HG03378 (cell line): ENCODE results near the gene SRPK2.

Source experiments
- ATAC-seq: cut with Tn5 transposase; IDR thresholded peaks from one replicate; pipeline ENCODE4 v1.9.1; 2021; ENCODE audit warnings: mild to moderate bottlenecking, moderate library complexity; ENCODE audit not compliant: unreplicated experiment

The SRPK2 gene

DNA sequence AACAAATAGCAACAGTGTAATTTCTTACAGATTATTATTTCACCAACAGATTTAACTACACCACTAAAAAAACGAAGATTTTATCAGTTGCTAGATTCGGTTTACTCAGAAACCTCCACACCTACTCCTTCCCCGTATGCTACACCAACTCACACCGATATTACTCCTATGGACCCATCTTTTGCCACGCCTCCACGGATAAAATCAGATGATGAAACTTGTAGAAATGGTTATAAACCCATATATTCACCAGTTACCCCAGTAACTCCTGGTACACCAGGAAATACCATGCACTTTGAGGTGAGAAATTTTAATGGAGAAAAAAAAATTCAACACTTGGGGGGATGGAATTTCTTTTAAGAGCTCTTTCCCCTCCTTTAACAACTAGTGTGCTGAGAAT lies 282.2 kb downstream of the SRPK2 start:
- no peak for ATAC-seq

GRCh38 chr7:105105579-105105978 lies 283.1 kb downstream of the SRPK2 start:
- no peak for ATAC-seq

GRCh38 chr7:105102557-105103352 lies 286.0 kb downstream of the SRPK2 start:
- ATAC-seq: no peak

DNA sequence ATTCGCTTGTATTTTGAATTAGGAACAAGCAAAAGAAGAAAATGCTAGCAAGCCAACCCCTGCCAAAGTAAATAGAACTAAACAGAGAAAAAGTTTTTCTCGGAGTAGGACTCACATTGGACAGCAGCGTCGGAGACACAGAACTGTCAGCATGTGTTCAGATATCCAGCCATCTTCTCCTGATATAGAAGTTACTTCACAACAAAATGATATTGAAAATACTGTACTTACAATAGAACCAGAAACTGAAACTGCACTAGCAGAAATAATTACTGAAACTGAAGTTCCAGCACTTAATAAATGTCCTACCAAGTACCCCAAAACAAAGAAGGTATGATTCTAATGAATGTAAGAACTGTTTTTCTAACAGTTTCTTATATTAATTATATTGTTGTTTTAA lies 286.9 kb downstream of the SRPK2 start:
- peak; percentile 47 for ATAC-seq

DNA sequence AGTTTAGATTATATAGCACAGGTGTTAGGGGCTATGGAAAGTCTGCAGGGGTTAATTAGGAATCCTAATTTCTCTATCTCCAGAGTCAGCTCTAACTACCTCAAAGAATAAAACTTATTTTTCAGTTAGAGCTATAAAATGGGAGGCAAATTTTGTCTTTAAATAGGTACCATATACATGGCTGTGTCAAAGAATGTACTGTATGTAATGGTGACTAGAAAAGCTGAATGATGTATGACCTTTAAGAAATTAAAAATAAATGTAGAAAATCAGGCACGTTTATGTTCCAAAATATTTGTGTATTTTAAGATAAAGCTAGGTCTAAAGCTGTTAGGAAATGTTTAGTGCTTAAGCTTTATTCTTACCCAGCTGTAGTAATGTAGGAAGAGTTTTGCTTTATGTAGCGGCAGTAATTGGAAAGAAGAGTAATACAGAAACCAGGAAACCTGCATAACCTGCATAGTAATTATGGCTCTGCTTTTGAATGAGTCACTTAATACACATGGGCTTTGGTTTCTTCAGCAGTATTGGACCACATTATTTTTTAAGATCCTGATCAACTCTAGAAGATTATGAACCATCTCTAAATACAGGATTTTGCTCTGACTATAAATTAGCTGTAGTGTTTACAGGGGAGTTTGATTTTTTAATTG lies 289.7 kb downstream of the SRPK2 start:
- ATAC-seq: peak; percentile 74

DNA sequence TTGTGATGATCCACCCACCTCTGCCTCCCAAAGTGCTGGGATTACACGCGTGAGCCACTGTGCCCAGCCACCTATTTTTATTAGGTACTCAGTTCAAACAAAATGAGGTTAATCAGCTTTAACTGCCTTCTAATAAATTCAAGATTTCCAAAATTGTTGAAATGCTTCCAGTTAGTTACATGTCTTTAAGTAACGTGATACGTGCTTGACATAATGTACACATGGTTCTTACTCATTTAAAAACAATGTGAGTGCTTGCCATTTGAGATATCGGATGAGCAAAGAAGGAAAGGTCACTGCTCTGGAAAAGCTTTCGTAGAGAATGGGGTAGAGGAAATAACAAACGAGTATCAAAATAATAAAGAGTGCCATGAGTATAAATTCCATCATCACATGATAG lies 291.1 kb downstream of the SRPK2 start:
- ATAC-seq: no peak

GRCh38 chr7:105096306-105096705 lies 292.4 kb downstream of the SRPK2 start:
- no peak for ATAC-seq

DNA sequence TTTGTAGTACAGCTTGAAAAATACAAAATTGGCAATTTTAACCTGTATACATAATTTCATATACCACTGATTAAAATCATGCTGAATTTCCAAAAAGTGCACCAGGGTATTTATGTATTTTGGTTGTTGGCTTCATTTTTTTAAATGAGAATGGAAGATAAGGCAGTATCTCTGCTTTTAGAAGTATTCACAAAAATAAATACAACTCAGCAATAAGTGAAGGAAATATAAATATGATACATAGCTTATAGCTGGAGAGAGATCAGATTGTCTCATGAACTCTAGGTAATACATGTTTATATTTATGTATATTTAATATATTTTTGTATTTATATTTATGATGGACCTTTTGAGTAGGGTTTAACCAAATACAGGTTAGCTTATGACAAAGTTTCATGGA lies 293.8 kb downstream of the SRPK2 start:
- no peak for ATAC-seq

DNA sequence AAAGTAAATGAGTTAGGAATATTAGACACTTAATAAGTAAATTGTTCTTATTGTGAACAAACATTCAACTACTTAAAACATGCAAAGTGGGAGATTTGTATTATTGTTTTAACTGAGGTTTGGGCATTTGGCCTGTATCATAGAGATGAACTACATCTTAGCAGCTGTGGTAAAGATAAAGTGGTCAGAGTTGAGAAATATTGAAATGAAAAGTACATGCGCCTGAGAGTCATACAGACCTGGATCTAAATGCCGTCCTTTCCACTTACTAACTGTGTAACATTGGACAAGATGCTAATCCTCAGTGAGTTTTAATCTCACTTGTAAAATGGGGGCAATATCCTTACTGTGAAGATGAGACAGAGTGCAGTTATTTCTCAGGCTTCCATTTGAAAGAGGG lies 300.3 kb downstream of the SRPK2 start:
- no peak for ATAC-seq

- no peak for ATAC-seq
These were observed 300.7 kb downstream of the SRPK2 start for GRCh38 chr7:105087981-105088380.

GRCh38 chr7:105086850-105087249 lies 301.9 kb downstream of the SRPK2 start:
- no peak for ATAC-seq

DNA sequence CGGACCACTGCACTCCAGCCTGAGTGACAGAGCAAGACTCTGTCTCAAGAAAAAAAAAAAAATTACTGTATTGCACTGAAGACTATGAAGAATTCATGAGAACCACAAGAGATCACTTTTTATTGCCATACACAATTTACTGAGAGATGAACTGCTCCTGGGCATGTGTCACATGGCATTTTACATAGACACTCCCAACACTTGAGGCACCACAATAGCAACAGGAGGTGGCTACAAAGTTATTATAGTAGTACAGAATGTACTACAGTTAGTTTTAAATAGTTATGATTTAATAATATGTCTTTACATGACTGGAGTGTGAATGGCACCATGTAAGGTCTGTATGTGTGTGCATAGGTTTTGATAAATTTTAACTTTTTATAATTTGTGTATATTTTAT lies 304.1 kb downstream of the SRPK2 start:
- no peak for ATAC-seq

DNA sequence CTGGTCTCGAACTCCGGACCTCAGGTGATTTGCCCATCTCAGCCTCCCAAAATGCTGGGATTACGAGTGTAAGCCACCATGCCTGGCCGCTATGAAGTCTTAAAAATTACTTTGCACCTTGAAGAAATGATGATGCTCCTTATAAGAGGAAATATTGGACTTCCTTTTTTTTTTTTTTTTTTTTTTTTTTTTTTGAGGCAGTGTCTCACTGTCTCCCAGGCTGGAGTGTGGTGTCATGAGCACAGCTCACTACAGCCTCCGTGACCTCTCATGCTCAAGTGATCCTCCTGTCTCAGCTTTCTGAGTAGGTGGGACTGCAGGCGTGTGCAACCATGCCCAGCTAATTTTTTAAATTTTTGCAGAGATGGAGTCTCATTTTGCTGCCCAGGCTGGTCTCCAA lies 309.4 kb downstream of the SRPK2 start:
- ATAC-seq: no peak

- no peak for ATAC-seq
These were observed 315.6 kb downstream of the SRPK2 start for GRCh38 chr7:105073143-105073542.

DNA sequence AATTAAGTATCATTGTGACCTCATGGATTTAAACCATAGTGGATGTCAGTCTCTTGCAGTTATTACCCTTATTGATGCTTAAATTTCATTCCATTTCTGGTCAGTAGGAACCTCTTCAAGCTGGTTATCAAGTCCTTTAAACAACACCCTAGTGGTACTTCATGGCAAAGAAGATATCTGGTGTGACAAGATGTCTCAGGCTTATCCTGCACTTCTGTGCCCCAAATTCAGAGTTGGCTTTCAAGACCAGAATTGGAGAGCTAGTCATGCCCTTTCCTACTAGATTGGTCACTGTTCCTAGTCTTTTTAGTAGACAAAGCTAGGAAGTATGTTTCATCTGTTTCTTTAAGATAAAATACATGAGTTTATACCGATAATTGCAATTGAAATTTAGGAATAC lies 319.8 kb downstream of the SRPK2 start:
- ATAC-seq: no peak

DNA sequence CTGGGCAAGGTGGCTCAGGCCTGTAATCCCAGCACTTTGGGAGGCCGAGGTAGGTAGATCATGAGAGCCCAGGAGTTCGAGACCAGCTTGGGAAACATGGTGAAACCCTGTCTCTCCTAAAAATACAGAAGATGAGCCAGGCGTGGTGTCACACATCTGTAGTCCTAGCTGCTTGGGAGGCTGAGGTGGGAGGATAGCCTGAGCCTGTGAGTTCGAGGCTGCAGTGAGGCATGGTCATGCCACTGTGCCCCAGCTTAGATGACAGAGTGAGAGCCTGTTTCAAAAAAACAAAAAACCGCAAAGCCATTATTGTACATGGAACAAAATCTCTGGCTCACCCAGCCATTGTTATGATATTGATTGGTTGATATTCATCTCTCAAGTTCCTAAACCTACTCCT lies 321.0 kb downstream of the SRPK2 start:
- ATAC-seq: no peak
